ENCODE data around the gene OPRL1.

DNA sequence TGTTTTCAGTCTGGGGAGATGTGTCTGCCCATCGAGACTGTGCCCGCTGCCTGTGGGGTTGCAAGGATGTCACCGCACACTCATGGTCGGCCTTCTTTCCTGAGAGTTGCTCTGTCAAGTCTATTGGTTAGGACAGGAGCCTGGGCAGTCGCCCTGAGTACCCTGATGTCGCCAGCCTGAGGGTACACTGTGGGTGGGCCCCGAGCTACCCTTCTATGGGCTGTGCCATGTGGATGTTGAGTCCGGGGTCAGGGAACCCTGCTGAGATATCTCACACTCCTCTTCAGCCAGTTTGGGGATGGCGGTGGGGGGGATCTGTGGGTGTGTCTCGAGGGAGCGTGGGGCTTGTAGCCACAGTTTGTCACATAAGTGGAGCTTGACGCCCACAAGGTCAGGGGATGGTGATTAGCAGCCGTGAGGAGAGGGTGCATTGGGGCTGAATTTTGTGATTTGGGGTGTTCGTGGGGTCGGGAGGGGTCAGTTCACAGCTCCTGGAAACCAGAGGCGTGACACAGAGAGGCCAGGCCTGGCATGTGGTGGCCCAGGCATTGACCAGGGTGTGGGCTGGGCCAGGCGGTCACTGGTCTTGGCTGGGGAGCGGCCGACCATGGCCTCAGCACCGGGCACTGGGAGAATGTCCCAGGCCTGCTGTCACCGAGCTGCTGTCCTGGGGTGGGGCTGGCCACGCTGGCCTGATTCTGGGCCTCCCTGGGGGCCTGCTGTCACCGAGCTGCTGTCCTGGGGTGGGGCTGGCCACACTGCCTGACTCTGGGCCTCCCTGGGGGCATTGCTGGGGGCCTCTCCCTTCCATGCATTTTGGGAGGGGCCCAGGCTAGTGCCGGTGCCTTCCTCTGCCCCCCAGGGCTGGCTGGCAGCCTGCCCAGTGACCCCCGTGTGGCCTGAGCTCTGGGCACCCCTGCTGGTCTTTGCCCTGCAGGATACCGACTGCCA, 29.1 kb downstream of the OPRL1 start:
- TF ChIP-seq EZH2 (IDR thresholded peaks at IDR 0.05; ENCODE audit: low read depth, low read length, severe bottlenecking) (no peak), RFX5 (IDR thresholded peaks at IDR 0.05; ENCODE audit: borderline replicate concordance, low read depth, low read length) (no peak), TBP (IDR thresholded peaks at IDR 0.05; ENCODE audit: low read depth, low read length) (no peak), SIN3A (conservative IDR thresholded peaks at IDR 0.05 in 1 of 2, IDR thresholded peaks at IDR 0.05 in 1 of 2; ENCODE audit: low read depth in 1 of 2, low read length in 2 of 2) (no peak), EP300 (IDR thresholded peaks at IDR 0.05; ENCODE audit: borderline replicate concordance in 1 of 2, low read depth in 2 of 2, low read length in 2 of 2) (no peak), TAF1 (IDR thresholded peaks at IDR 0.05; ENCODE audit: low read depth, low read length) (no peak)
